K562 (cell line): ENCODE measurements around the gene ABT1.

ENCODE experiments used
- CTCF ChIP-seq, 3 experiments: IDR thresholded peaks in 2 of 3; conservative IDR thresholded peaks in 1 of 3; 2 replicates each; pipeline ENCODE4 v1.5.1; 2011 to 2012; ENCODE audit warnings: low read length in 3 of 3, mild to moderate bottlenecking in 3 of 3, control low read depth in 2 of 3, improper control_type of control experiment in 1 of 3, inconsistent platforms in 1 of 3, low read depth in 1 of 3, mixed read lengths in 1 of 3, moderate library complexity in 1 of 3; ENCODE audit not compliant: insufficient read depth in 2 of 3
- EZH2 ChIP-seq: IDR thresholded peaks from 2 replicates; pipeline ENCODE4 v1.6.1; 2012; ENCODE audit warnings: low read depth, mild to moderate bottlenecking, inconsistent platforms, low read length, borderline replicate concordance
- FOXA3 ChIP-seq, 2 experiments: fragments of 450-650 bp in 1 of 2; sonication (generic) in 1 of 2; formaldehyde crosslinking; IDR thresholded peaks in 1 of 2; conservative IDR thresholded peaks in 1 of 2; 2 replicates each; pipeline versions ENCODE4 v1.4.0 to v1.8.0; 2020 to 2022; ENCODE audit warnings: mild to moderate bottlenecking in 2 of 2, missing genetic modification reagents in 1 of 2
- HINFP ChIP-seq: fragments of 450-650 bp; conservative IDR thresholded peaks from 2 replicates; pipeline ENCODE4 v1.6.1; 2016; ENCODE audit warnings: missing genetic modification characterization, low read depth, mild to moderate bottlenecking, control low read depth, missing compliant biosample characterization
- NCOA2 ChIP-seq, 2 experiments: fragments of 450-650 bp; IDR thresholded peaks; 2 replicates each; pipeline ENCODE4 v1.6.1; 2018; ENCODE audit warnings: mild to moderate bottlenecking in 2 of 2, moderate library complexity in 1 of 2; ENCODE audit not compliant: partially characterized antibody in 2 of 2
- SREBF2 ChIP-seq: sonication (generic); formaldehyde crosslinking; IDR thresholded peaks from 2 replicates; pipeline ENCODE4 v1.4.0; 2020; ENCODE audit warnings: mild to moderate bottlenecking, missing genetic modification reagents
- USF2 ChIP-seq: sonication (generic); formaldehyde crosslinking; IDR thresholded peaks from 2 replicates; pipeline ENCODE4 v1.5.0; 2020; ENCODE audit warnings: missing genetic modification reagents
- ZBTB8A ChIP-seq: fragments of 450-650 bp; IDR thresholded peaks from 2 replicates; pipeline ENCODE4 v1.6.1; 2018; ENCODE audit warnings: mild to moderate bottlenecking, moderate library complexity; ENCODE audit not compliant: partially characterized antibody
- ZNF280B ChIP-seq: fragments of 250-450 bp; sonication (Bioruptor Pico); IDR thresholded peaks from 2 replicates; pipeline ENCODE4 v1.5.1; 2021; ENCODE audit warnings: mild to moderate bottlenecking
- ZNF3 ChIP-seq: fragments of 250-450 bp; sonication (Bioruptor Pico); IDR thresholded peaks from 2 replicates; pipeline ENCODE4 v1.5.0; 2021; ENCODE audit warnings: mild to moderate bottlenecking, moderate library complexity
- TF ChIP-seq, protein P1 (sequence below): fragments of 450-650 bp; formaldehyde crosslinking; IDR thresholded peaks from 2 replicates; pipeline ENCODE4 v1.4.0; 2022; ENCODE audit warnings: mild to moderate bottlenecking, moderate library complexity

GRCh38 chr6:26623339-26623859 lies 26.6 kb downstream of the ABT1 start:
- TF ChIP-seq HINFP (no peak), CTCF (IDR thresholded peaks at IDR 0.05 in 2 of 3, conservative IDR thresholded peaks at IDR 0.05 in 1 of 3; ENCODE audit: insufficient read depth in 2 of 3, low read depth in 1 of 3, low read length in 3 of 3) (no peak), USF2 (CRISPR knock-in tag) (no peak), SREBF2 (CRISPR knock-in tag) (no peak), EZH2 (no peak), FOXA3 (CRISPR knock-in tag; conservative IDR thresholded peaks at IDR 0.05 in 1 of 2, IDR thresholded peaks at IDR 0.05 in 1 of 2) (no peak), NCOA2 (IDR thresholded peaks at IDR 0.05; ENCODE audit: partially characterized antibody in 2 of 2) (no peak), ZBTB8A (no peak), ZNF3 (CRISPR knock-in tag) (no peak), ZNF280B (CRISPR knock-in tag) (no peak)
- TF ChIP-seq, protein P1, sequence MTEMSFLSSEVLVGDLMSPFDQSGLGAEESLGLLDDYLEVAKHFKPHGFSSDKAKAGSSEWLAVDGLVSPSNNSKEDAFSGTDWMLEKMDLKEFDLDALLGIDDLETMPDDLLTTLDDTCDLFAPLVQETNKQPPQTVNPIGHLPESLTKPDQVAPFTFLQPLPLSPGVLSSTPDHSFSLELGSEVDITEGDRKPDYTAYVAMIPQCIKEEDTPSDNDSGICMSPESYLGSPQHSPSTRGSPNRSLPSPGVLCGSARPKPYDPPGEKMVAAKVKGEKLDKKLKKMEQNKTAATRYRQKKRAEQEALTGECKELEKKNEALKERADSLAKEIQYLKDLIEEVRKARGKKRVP: no peak
